K562 (cell line): Measurements from ENCODE around the gene BRF1.

Experiments used
- CTCF ChIP-seq, 3 experiments: IDR thresholded peaks in 2 of 3; conservative IDR thresholded peaks in 1 of 3; 2 replicates each; pipeline ENCODE4 v1.5.1; 2011 to 2012; ENCODE audit warnings: low read length in 3 of 3, mild to moderate bottlenecking in 3 of 3, control low read depth in 2 of 3, improper control_type of control experiment in 1 of 3, inconsistent platforms in 1 of 3, low read depth in 1 of 3, mixed read lengths in 1 of 3, moderate library complexity in 1 of 3; ENCODE audit not compliant: insufficient read depth in 2 of 3
- HMGXB4 ChIP-seq: sonication (generic); formaldehyde crosslinking; IDR thresholded peaks from 2 replicates; pipeline ENCODE4 v1.8.1; 2023; ENCODE audit warnings: mild to moderate bottlenecking, missing genetic modification reagents
- PHF20 ChIP-seq: fragments of 450-650 bp; IDR thresholded peaks from 2 replicates; pipeline ENCODE4 v1.6.1; 2018; ENCODE audit not compliant: partially characterized antibody
- RBM14 ChIP-seq: fragments of 200-400 bp; formaldehyde crosslinking; IDR thresholded peaks from 2 replicates; pipeline ENCODE4 v1.6.1; 2018; ENCODE audit warnings: low read depth, mild to moderate bottlenecking, low read length, moderate library complexity, borderline replicate concordance; ENCODE audit not compliant: insufficient read depth
- TF ChIP-seq, protein P1 (sequence below): sonication (generic); formaldehyde crosslinking; IDR thresholded peaks from 2 replicates; pipeline ENCODE4 v1.8.1; 2023; ENCODE audit warnings: missing genetic modification reagents, mild to moderate bottlenecking, borderline replicate concordance
- TF ChIP-seq, protein P2 (sequence below): fragments of 450-650 bp; IDR thresholded peaks from 2 replicates; pipeline ENCODE4 v1.6.1; 2017; ENCODE audit warnings: antibody characterized with exemption, mild to moderate bottlenecking

DNA sequence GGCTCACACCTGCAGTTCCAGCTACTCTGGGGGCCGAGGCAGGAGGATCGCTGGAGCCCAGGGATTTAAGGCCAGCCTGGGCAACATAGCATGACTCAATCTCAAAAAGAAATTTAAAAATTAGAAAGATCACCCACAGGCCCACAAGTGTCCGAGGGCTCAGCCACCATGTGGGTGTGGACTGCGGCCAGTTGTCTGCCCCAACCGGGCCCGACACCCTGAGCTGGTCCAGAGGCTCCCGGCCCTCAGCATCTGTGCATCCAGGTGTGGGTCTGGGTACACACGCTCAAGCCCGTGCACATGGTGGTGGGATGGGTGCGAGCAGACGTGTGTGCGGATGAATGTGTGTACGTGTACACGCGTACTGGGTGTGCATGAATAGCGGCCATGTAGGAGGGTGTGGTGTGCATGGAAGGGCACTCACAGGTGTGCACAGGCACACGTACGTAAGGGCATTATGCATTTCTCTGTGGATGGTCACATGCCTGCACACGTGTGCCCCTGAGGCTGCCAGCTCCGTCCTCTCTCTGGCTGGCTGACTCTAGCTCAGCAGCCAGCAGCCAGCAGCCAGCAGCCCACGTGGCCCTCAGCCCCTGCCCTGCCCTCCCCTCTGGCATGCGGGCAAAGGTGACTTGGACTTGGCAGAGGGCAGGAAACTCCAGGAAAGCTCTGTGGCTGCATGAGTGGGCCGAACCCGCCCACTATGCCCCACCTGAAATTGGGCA lies 96.4 kb downstream of the BRF1 start:
- TF ChIP-seq CTCF (IDR thresholded peaks at IDR 0.05 in 2 of 3, conservative IDR thresholded peaks at IDR 0.05 in 1 of 3; ENCODE audit: insufficient read depth in 2 of 3, low read depth in 1 of 3, low read length in 3 of 3) = no peak
- TF ChIP-seq, protein P1, sequence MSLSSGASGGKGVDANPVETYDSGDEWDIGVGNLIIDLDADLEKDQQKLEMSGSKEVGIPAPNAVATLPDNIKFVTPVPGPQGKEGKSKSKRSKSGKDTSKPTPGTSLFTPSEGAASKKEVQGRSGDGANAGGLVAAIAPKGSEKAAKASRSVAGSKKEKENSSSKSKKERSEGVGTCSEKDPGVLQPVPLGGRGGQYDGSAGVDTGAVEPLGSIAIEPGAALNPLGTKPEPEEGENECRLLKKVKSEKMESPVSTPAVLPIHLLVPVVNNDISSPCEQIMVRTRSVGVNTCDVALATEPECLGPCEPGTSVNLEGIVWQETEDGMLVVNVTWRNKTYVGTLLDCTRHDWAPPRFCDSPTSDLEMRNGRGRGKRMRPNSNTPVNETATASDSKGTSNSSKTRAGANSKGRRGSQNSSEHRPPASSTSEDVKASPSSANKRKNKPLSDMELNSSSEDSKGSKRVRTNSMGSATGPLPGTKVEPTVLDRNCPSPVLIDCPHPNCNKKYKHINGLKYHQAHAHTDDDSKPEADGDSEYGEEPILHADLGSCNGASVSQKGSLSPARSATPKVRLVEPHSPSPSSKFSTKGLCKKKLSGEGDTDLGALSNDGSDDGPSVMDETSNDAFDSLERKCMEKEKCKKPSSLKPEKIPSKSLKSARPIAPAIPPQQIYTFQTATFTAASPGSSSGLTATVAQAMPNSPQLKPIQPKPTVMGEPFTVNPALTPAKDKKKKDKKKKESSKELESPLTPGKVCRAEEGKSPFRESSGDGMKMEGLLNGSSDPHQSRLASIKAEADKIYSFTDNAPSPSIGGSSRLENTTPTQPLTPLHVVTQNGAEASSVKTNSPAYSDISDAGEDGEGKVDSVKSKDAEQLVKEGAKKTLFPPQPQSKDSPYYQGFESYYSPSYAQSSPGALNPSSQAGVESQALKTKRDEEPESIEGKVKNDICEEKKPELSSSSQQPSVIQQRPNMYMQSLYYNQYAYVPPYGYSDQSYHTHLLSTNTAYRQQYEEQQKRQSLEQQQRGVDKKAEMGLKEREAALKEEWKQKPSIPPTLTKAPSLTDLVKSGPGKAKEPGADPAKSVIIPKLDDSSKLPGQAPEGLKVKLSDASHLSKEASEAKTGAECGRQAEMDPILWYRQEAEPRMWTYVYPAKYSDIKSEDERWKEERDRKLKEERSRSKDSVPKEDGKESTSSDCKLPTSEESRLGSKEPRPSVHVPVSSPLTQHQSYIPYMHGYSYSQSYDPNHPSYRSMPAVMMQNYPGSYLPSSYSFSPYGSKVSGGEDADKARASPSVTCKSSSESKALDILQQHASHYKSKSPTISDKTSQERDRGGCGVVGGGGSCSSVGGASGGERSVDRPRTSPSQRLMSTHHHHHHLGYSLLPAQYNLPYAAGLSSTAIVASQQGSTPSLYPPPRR = no peak
- TF ChIP-seq, protein P2, sequence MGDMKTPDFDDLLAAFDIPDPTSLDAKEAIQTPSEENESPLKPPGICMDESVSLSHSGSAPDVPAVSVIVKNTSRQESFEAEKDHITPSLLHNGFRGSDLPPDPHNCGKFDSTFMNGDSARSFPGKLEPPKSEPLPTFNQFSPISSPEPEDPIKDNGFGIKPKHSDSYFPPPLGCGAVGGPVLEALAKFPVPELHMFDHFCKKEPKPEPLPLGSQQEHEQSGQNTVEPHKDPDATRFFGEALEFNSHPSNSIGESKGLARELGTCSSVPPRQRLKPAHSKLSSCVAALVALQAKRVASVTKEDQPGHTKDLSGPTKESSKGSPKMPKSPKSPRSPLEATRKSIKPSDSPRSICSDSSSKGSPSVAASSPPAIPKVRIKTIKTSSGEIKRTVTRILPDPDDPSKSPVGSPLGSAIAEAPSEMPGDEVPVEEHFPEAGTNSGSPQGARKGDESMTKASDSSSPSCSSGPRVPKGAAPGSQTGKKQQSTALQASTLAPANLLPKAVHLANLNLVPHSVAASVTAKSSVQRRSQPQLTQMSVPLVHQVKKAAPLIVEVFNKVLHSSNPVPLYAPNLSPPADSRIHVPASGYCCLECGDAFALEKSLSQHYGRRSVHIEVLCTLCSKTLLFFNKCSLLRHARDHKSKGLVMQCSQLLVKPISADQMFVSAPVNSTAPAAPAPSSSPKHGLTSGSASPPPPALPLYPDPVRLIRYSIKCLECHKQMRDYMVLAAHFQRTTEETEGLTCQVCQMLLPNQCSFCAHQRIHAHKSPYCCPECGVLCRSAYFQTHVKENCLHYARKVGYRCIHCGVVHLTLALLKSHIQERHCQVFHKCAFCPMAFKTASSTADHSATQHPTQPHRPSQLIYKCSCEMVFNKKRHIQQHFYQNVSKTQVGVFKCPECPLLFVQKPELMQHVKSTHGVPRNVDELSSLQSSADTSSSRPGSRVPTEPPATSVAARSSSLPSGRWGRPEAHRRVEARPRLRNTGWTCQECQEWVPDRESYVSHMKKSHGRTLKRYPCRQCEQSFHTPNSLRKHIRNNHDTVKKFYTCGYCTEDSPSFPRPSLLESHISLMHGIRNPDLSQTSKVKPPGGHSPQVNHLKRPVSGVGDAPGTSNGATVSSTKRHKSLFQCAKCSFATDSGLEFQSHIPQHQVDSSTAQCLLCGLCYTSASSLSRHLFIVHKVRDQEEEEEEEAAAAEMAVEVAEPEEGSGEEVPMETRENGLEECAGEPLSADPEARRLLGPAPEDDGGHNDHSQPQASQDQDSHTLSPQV = no peak
- no peak for TF ChIP-seq PHF20
- no peak for TF ChIP-seq HMGXB4 (CRISPR knock-in tag)
- no peak for TF ChIP-seq RBM14
